ENCODE results near the gene KCNJ5.

KCNJ5 gene

DNA sequence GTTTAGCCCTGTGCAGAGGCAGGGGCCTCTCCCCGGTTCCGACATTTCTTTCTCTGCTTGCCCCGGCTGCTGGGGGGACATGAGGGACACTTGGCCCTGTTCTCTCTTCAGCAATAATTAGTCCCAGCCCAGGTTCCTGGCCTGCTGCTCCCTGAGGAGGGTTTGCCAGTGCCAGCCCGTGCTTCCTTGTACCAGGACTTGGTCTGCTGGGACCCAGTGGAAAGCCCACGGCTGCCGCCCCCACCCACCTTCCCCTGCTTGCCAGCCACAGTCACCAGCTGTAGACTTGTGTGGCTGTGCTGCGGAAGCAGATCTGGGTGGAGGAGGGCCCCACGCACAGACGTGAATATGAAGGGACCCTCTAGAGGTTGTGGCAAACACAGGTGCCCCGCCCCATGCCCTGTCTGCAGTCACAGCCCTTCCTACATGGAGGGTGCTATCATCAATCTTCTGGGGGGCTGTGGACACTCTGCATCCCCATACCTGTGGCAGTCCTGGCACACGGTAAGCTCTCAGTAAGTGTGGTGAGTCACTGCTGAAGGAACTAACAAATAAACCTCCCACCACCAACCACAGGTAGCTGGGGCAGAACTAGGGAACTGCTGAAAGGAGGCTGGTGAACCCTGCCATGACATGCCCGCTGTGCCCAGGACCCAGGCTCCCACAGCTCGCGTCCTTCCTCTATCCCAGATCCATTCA is 50.6 kb downstream of the KCNJ5 start:
- no peak overlapping the region for H3K4me2 ChIP-seq (ENCODE audit: insufficient read depth, low read length)
- DNase-seq (no peak), ATAC-seq (ENCODE audit: insufficient read depth, low read depth) (no peak)
- H3K79me2 ChIP-seq (ENCODE audit: insufficient read depth, low read length), result no peaks in the 10 kb centered on the region
- no peaks in the 10 kb centered on the region for H4K20me1 ChIP-seq (ENCODE audit: insufficient read depth, low read length)
- no peaks in the 10 kb centered on the region for H3K36me3 ChIP-seq (ENCODE audit: insufficient read depth, low read length)
- no peak overlapping the region for H3K27ac ChIP-seq (ENCODE audit: low read length)
- no peaks in the 10 kb centered on the region for H3K4me1 ChIP-seq (ENCODE audit: insufficient read depth, low read length)
- TF ChIP-seq, protein P1, sequence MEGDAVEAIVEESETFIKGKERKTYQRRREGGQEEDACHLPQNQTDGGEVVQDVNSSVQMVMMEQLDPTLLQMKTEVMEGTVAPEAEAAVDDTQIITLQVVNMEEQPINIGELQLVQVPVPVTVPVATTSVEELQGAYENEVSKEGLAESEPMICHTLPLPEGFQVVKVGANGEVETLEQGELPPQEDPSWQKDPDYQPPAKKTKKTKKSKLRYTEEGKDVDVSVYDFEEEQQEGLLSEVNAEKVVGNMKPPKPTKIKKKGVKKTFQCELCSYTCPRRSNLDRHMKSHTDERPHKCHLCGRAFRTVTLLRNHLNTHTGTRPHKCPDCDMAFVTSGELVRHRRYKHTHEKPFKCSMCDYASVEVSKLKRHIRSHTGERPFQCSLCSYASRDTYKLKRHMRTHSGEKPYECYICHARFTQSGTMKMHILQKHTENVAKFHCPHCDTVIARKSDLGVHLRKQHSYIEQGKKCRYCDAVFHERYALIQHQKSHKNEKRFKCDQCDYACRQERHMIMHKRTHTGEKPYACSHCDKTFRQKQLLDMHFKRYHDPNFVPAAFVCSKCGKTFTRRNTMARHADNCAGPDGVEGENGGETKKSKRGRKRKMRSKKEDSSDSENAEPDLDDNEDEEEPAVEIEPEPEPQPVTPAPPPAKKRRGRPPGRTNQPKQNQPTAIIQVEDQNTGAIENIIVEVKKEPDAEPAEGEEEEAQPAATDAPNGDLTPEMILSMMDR (IDR thresholded peaks at IDR 0.05; ENCODE audit: borderline replicate concordance, extremely low read depth, low read length, poor library complexity, severe bottlenecking), result no peak
- no peak for TF ChIP-seq EZH2 (IDR thresholded peaks at IDR 0.05; ENCODE audit: borderline replicate concordance, low read depth, low read length, severe bottlenecking)
- no peak overlapping the region for H3K4me3 ChIP-seq (ENCODE audit: low read depth in 1 of 2, low read length in 2 of 2)
- H2AFZ ChIP-seq (ENCODE audit: low read depth, low read length), result no peak overlapping the region
- no peaks in the 10 kb centered on the region for H3K9me3 ChIP-seq (ENCODE audit: insufficient read depth, low read length, severe bottlenecking)
- no peaks in the 10 kb centered on the region for H3K27me3 ChIP-seq (ENCODE audit: insufficient read depth, low read length, poor library complexity)
- no peak overlapping the region for H3K9ac ChIP-seq (ENCODE audit: low read depth, low read length)

DNA sequence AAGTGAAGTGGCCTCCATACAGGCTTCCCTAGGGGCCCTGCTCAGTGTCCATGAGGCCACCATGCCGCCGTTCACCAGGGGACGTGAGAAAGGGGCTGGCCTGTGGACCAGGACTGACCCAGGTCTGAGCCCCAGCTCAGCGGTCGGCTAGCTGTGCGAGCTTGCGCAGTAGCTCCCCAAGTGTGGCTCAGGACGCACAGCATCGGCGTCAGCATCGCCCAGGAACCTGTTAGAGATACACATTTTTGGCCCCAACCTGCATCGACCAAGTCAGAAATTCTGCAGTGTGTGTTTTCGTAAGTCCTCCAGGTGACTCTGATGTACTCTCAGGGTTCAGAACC is 51.1 kb downstream of the KCNJ5 start:
- H3K4me2 ChIP-seq (ENCODE audit: insufficient read depth, low read length), result no peak overlapping the region
- H3K27me3 ChIP-seq (ENCODE audit: insufficient read depth, low read length, poor library complexity), result no peaks in the 10 kb centered on the region
- H3K9ac ChIP-seq (ENCODE audit: low read depth, low read length), result no peak overlapping the region
- H3K79me2 ChIP-seq (ENCODE audit: insufficient read depth, low read length), result no peaks in the 10 kb centered on the region
- no peaks in the 10 kb centered on the region for H4K20me1 ChIP-seq (ENCODE audit: insufficient read depth, low read length)
- ATAC-seq (ENCODE audit: insufficient read depth, low read depth) (no peak), DNase-seq (no peak)
- no peak overlapping the region for H3K4me3 ChIP-seq (ENCODE audit: low read depth in 1 of 2, low read length in 2 of 2)
- TF ChIP-seq, protein P1 (IDR thresholded peaks at IDR 0.05; ENCODE audit: borderline replicate concordance, extremely low read depth, low read length, poor library complexity, severe bottlenecking), result no peak
- TF ChIP-seq EZH2 (IDR thresholded peaks at IDR 0.05; ENCODE audit: borderline replicate concordance, low read depth, low read length, severe bottlenecking), result no peak
- H3K36me3 ChIP-seq (ENCODE audit: insufficient read depth, low read length), result no peaks in the 10 kb centered on the region
- no peaks in the 10 kb centered on the region for H3K4me1 ChIP-seq (ENCODE audit: insufficient read depth, low read length)
- H3K9me3 ChIP-seq (ENCODE audit: insufficient read depth, low read length, severe bottlenecking), result no peaks in the 10 kb centered on the region
- no peak overlapping the region for H2AFZ ChIP-seq (ENCODE audit: low read depth, low read length)
- no peak overlapping the region for H3K27ac ChIP-seq (ENCODE audit: low read length)

DNA sequence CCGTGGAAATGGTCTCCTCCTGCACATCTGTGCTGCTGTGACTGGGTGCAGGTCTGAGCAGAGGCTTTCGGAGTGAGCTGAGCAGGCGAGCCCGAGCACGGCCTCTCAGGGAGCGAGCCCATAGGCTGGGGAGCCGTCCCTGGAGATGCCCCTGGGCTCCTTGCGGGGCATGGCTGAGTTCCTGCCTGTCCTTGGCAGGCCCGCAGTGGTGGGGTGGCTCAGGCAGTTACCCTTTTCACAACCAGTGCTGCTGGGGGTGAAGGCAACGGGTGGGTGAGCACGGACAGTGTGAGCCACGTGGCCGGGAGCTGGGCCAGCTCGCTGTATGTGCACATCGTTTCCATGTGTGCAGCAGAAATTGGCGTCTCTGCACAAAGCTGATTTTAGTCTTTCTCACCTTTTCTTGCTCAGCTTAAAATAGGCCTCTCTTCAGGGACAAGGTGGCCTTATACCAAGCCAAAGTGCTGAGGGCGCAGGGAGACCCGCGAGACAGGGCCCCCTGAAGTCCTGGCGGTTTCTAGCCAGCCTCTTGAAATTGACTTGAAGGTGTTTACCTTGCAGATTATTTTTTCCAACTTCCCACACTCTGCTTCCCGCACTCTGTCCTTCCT is 51.8 kb downstream of the KCNJ5 start, which contains the start of gene TP53AIP1:
Gene TP53AIP1 (minus strand): TSS at position 55 of the 611 bp plus-strand sequence. CDS start 5,053 bp downstream, outside the sequence.
- TF ChIP-seq, protein P1 (IDR thresholded peaks at IDR 0.05; ENCODE audit: borderline replicate concordance, extremely low read depth, low read length, poor library complexity, severe bottlenecking), result no peak
- no peak for TF ChIP-seq EZH2 (IDR thresholded peaks at IDR 0.05; ENCODE audit: borderline replicate concordance, low read depth, low read length, severe bottlenecking)
- DNase-seq, result no peak
- H3K9ac ChIP-seq (ENCODE audit: low read depth, low read length), result no peak within 1 kb of the TSS
- no peaks in the 10 kb centered on the region for H3K27me3 ChIP-seq (ENCODE audit: insufficient read depth, low read length, poor library complexity)
- H3K27ac ChIP-seq (ENCODE audit: low read length), result no peak within 1 kb of the TSS
- H3K36me3 ChIP-seq (ENCODE audit: insufficient read depth, low read length), result no peaks in the 10 kb centered on the region
- H3K9me3 ChIP-seq (ENCODE audit: insufficient read depth, low read length, severe bottlenecking), result no peaks in the 10 kb centered on the region
- H2AFZ ChIP-seq (ENCODE audit: low read depth, low read length), result no peak within 1 kb of the TSS
- ATAC-seq (ENCODE audit: insufficient read depth, low read depth), result no peak
- H4K20me1 ChIP-seq (ENCODE audit: insufficient read depth, low read length), result no peaks in the 10 kb centered on the region
- H3K4me3 ChIP-seq (ENCODE audit: low read depth in 1 of 2, low read length in 2 of 2), result no peak within 1 kb of the TSS
- no peaks in the 10 kb centered on the region for H3K4me1 ChIP-seq (ENCODE audit: insufficient read depth, low read length)
- no peaks in the 10 kb centered on the region for H3K79me2 ChIP-seq (ENCODE audit: insufficient read depth, low read length)
- no peak within 1 kb of the TSS for H3K4me2 ChIP-seq (ENCODE audit: insufficient read depth, low read length)
